ENCODE results near the gene BUD23.

Gene BUD23

GRCh38 chr7:73738220-73738611 is 54.8 kb downstream of the BUD23 start:
- Histone ChIP-seq H3K27me3 (ENCODE audit: insufficient read depth, low read length) (no peaks in the 10 kb centered on the region), H3K36me3 (ENCODE audit: insufficient read depth, low read length) (peaks cover 10% of the 10 kb centered on the region), H3K9me3 (ENCODE audit: low read length) (no peaks in the 10 kb centered on the region), H3K4me1 (ENCODE audit: insufficient read depth, low read length) (peaks cover 28% of the 10 kb centered on the region), H3K4me3 (ENCODE audit: low read length) (peak overlapping the region; percentile 60), H2AFZ (ENCODE audit: low read depth, low read length) (peak overlapping the region; percentile 63)

- Histone ChIP-seq H3K4me3 (ENCODE audit: low read length) (peak within 1 kb of the TSS; percentile 60), H2AFZ (ENCODE audit: low read depth, low read length) (peak within 1 kb of the TSS; percentile 75), H3K4me1 (ENCODE audit: insufficient read depth, low read length) (peaks cover 33% of the 10 kb centered on the region), H3K27me3 (ENCODE audit: insufficient read depth, low read length) (no peaks in the 10 kb centered on the region), H3K9me3 (ENCODE audit: low read length) (no peaks in the 10 kb centered on the region), H3K36me3 (ENCODE audit: insufficient read depth, low read length) (peaks cover 10% of the 10 kb centered on the region)
These were observed 55.4 kb downstream of the BUD23 start, which contains the start of gene ABHD11 for GRCh38 chr7:73738612-73739386. TSS of gene ABHD11 (minus strand) at chr7:73738802. CDS start at chr7:73738770, 32 bp downstream.

- Histone ChIP-seq H3K4me3 (ENCODE audit: low read length) (peak overlapping the region; percentile 60), H2AFZ (ENCODE audit: low read depth, low read length) (peak overlapping the region; percentile 75), H3K9me3 (ENCODE audit: low read length) (no peaks in the 10 kb centered on the region), H3K36me3 (ENCODE audit: insufficient read depth, low read length) (peaks cover 10% of the 10 kb centered on the region), H3K4me1 (ENCODE audit: insufficient read depth, low read length) (peaks cover 33% of the 10 kb centered on the region), H3K27me3 (ENCODE audit: insufficient read depth, low read length) (no peaks in the 10 kb centered on the region)
These were observed 56.0 kb downstream of the BUD23 start for GRCh38 chr7:73739387-73739767.

- no peak overlapping the region for H3K4me3 ChIP-seq (ENCODE audit: low read length)
- H2AFZ ChIP-seq (ENCODE audit: low read depth, low read length), result no peak overlapping the region
- peaks cover 33% of the 10 kb centered on the region for H3K4me1 ChIP-seq (ENCODE audit: insufficient read depth, low read length)
- H3K36me3 ChIP-seq (ENCODE audit: insufficient read depth, low read length), result peaks cover 10% of the 10 kb centered on the region
- H3K9me3 ChIP-seq (ENCODE audit: low read length), result no peaks in the 10 kb centered on the region
- no peaks in the 10 kb centered on the region for H3K27me3 ChIP-seq (ENCODE audit: insufficient read depth, low read length)
These were observed 56.8 kb downstream of the BUD23 start for GRCh38 chr7:73740212-73740611.

GRCh38 chr7:73740771-73741170 is 57.4 kb downstream of the BUD23 start:
- no peaks in the 10 kb centered on the region for H3K9me3 ChIP-seq (ENCODE audit: low read length)
- H3K27me3 ChIP-seq (ENCODE audit: insufficient read depth, low read length), result no peaks in the 10 kb centered on the region
- no peak overlapping the region for H3K4me3 ChIP-seq (ENCODE audit: low read length)
- H3K4me1 ChIP-seq (ENCODE audit: insufficient read depth, low read length), result peaks cover 33% of the 10 kb centered on the region
- no peak overlapping the region for H2AFZ ChIP-seq (ENCODE audit: low read depth, low read length)
- H3K36me3 ChIP-seq (ENCODE audit: insufficient read depth, low read length), result peaks cover 10% of the 10 kb centered on the region

- Histone ChIP-seq H2AFZ (ENCODE audit: low read depth, low read length) (no peak overlapping the region), H3K27me3 (ENCODE audit: insufficient read depth, low read length) (no peaks in the 10 kb centered on the region), H3K4me1 (ENCODE audit: insufficient read depth, low read length) (peaks cover 33% of the 10 kb centered on the region)
These were observed 58.2 kb downstream of the BUD23 start for GRCh38 chr7:73741600-73741999.

GRCh38 chr7:73742338-73742752 is 58.9 kb downstream of the BUD23 start:
- peaks cover 33% of the 10 kb centered on the region for H3K4me1 ChIP-seq (ENCODE audit: insufficient read depth, low read length)
- H2AFZ ChIP-seq (ENCODE audit: low read depth, low read length), result no peak overlapping the region
- no peak overlapping the region for H3K4me3 ChIP-seq (ENCODE audit: low read length)
- no peaks in the 10 kb centered on the region for H3K36me3 ChIP-seq (ENCODE audit: insufficient read depth, low read length)
- H3K9me3 ChIP-seq (ENCODE audit: low read length), result no peaks in the 10 kb centered on the region
- no peaks in the 10 kb centered on the region for H3K27me3 ChIP-seq (ENCODE audit: insufficient read depth, low read length)

More at GRCh38 chr7:73741600-73741999, 58.2 kb downstream of the BUD23 start:
- Histone ChIP-seq H3K9me3 (ENCODE audit: low read length) (no peaks in the 10 kb centered on the region), H3K36me3 (ENCODE audit: insufficient read depth, low read length) (peaks cover 7% of the 10 kb centered on the region), H3K4me3 (ENCODE audit: low read length) (no peak overlapping the region)

GRCh38 chr7:73742753-73743641 is 59.6 kb downstream of the BUD23 start:
- Histone ChIP-seq H3K4me1 (ENCODE audit: insufficient read depth, low read length) (peaks cover 28% of the 10 kb centered on the region), H3K27me3 (ENCODE audit: insufficient read depth, low read length) (no peaks in the 10 kb centered on the region), H2AFZ (ENCODE audit: low read depth, low read length) (no peak overlapping the region), H3K4me3 (ENCODE audit: low read length) (no peak overlapping the region), H3K9me3 (ENCODE audit: low read length) (no peaks in the 10 kb centered on the region), H3K36me3 (ENCODE audit: insufficient read depth, low read length) (no peaks in the 10 kb centered on the region)

GRCh38 chr7:73746378-73746777 is 63.0 kb downstream of the BUD23 start:
- H3K9me3 ChIP-seq (ENCODE audit: low read length), result no peaks in the 10 kb centered on the region
- H3K4me3 ChIP-seq (ENCODE audit: low read length), result no peak overlapping the region
- no peaks in the 10 kb centered on the region for H3K36me3 ChIP-seq (ENCODE audit: insufficient read depth, low read length)
- H2AFZ ChIP-seq (ENCODE audit: low read depth, low read length), result no peak overlapping the region
- H3K4me1 ChIP-seq (ENCODE audit: insufficient read depth, low read length), result peaks cover 23% of the 10 kb centered on the region
- H3K27me3 ChIP-seq (ENCODE audit: insufficient read depth, low read length), result no peaks in the 10 kb centered on the region

Data from neuron (in vitro differentiated cells).